Karpas-422 (cell line): ENCODE results near the gene CDK15. TPM values are rescaled to one million over a fixed set of nuclear protein-coding genes. Genes with fewer than 3 reads are reported as not detected.

Experiments
- DNase-seq: peaks from one replicate; pipeline ENCODE4 v3.0.0-alpha.2; 2015
- H2AFZ ChIP-seq: fragments of 200-600 bp; sonication (generic); 2 replicates; pipeline ENCODE4 v1.6.1; 2014; ENCODE audit warnings: antibody characterized with exemption, low read length, mixed read lengths
- H3K27ac ChIP-seq: fragments of 200-600 bp; sonication (generic); 2 replicates; pipeline ENCODE4 v1.5.1; 2014; ENCODE audit warnings: mild to moderate bottlenecking, low read length, moderate library complexity
- H3K27me3 ChIP-seq: fragments of 200-600 bp; sonication (generic); 2 replicates; pipeline ENCODE4 v1.6.1; 2014; ENCODE audit warnings: low read length, mixed read lengths
- H3K36me3 ChIP-seq: fragments of 200-600 bp; sonication (generic); 2 replicates; pipeline ENCODE4 v1.6.1; 2014; ENCODE audit warnings: low read length, mixed read lengths; ENCODE audit not compliant: insufficient read depth
- H3K4me1 ChIP-seq: fragments of 200-600 bp; sonication (generic); 2 replicates; pipeline ENCODE4 v1.6.1; 2014; ENCODE audit warnings: mild to moderate bottlenecking, low read length, mixed read lengths
- H3K4me2 ChIP-seq: fragments of 200-600 bp; sonication (generic); 2 replicates; pipeline ENCODE4 v1.6.1; 2014; ENCODE audit warnings: low read length, low read depth, mild to moderate bottlenecking; ENCODE audit not compliant: poor library complexity, severe bottlenecking
- H3K4me3 ChIP-seq: fragments of 200-600 bp; sonication (generic); 2 replicates; pipeline ENCODE4 v1.5.1; 2014; ENCODE audit warnings: mild to moderate bottlenecking, antibody characterized with exemption, low read length, mixed read lengths
- H3K79me2 ChIP-seq: fragments of 200-600 bp; sonication (generic); 2 replicates; pipeline ENCODE4 v1.6.1; 2014; ENCODE audit warnings: mild to moderate bottlenecking, low read length, mixed read lengths
- H3K9ac ChIP-seq: fragments of 200-600 bp; sonication (generic); 2 replicates; pipeline ENCODE4 v1.6.0; 2014; ENCODE audit warnings: low read length
- H3K9me2 ChIP-seq: fragments of 200-600 bp; sonication (generic), shearing (Covaris generic); replicated peaks from 2 replicates; pipeline ENCODE4 v1.6.0; 2014; ENCODE audit warnings: mild to moderate bottlenecking, low read length, moderate library complexity; ENCODE audit not compliant: insufficient read depth
- H3K9me3 ChIP-seq: fragments of 300-700, 200-600 bp; sonication (generic); 2 replicates; pipeline ENCODE4 v1.6.1; 2014; ENCODE audit warnings: low read length, mixed read lengths
- H4K20me1 ChIP-seq: fragments of 200-600 bp; sonication (generic); 2 replicates; pipeline ENCODE4 v1.6.1; 2014; ENCODE audit warnings: mild to moderate bottlenecking, antibody characterized with exemption, low read length, low read depth; ENCODE audit not compliant: insufficient read depth
- total RNA-seq: library from RNA; depleted of rRNA; stranded (reverse); fragments of >200 nt; shearing (Covaris generic); gene quantifications from 2 replicates; pipeline ENCODE4 v1.2.3, GENCODE V29; 2014; ENCODE audit warnings: low replicate concordance

The CDK15 gene
- total RNA-seq, 1 experiment from 2014 or later, result not detected

- DNase-seq, result no peak
- no peaks in the 10 kb centered on the region for H3K27me3 ChIP-seq
Observed at GRCh38 chr2:201828220-201828619, 21.9 kb downstream of the CDK15 start.

GRCh38 chr2:201830666-201831065, 24.3 kb downstream of the CDK15 start:
- Histone ChIP-seq H4K20me1 (no peaks in the 10 kb centered on the region), H3K9me3 (no peaks in the 10 kb centered on the region), H3K27ac (no peak overlapping the region), H3K4me1 (no peaks in the 10 kb centered on the region), H3K9ac (no peak overlapping the region), H3K9me2 (peaks cover 4% of the 10 kb centered on the region; the same call in 1 of the 2 replicates), H3K27me3 (no peaks in the 10 kb centered on the region), H2AFZ (no peak overlapping the region), H3K4me2 (no peak overlapping the region), H3K79me2 (no peaks in the 10 kb centered on the region), H3K36me3 (no peaks in the 10 kb centered on the region), H3K4me3 (no peak overlapping the region)
- no peak for DNase-seq

More at GRCh38 chr2:201828220-201828619, 21.9 kb downstream of the CDK15 start:
- no peak overlapping the region for H2AFZ ChIP-seq
- no peak overlapping the region for H3K27ac ChIP-seq
- no peak overlapping the region for H3K4me2 ChIP-seq
- H3K36me3 ChIP-seq, result no peaks in the 10 kb centered on the region
- H3K4me1 ChIP-seq, result no peaks in the 10 kb centered on the region
- H3K9ac ChIP-seq, result no peak overlapping the region
- no peak overlapping the region for H3K4me3 ChIP-seq
- no peaks in the 10 kb centered on the region for H3K9me2 ChIP-seq
- no peaks in the 10 kb centered on the region for H3K79me2 ChIP-seq
- no peaks in the 10 kb centered on the region for H4K20me1 ChIP-seq
- no peaks in the 10 kb centered on the region for H3K9me3 ChIP-seq

DNA sequence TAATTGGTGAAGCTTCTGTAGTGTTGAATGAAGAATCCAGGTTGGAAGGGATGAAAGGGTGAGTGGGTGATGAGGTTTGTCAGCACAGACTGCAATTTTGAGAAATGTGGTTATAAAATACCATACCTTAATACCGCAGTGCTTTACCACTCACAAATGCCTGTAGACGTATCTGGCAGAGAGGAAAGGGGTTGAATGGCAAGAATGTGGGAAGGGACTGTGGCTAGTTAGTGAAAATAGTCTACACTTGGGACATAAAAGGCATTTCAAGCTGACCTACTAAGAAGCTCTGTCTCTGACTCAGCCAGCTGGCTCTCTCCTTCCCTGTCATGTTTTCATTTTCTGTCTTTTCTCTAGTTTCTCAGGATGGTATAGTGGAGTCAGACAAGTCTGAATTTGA, 25.1 kb downstream of the CDK15 start:
- DNase-seq, result no peak
- no peaks in the 10 kb centered on the region for H3K36me3 ChIP-seq
- no peaks in the 10 kb centered on the region for H3K27me3 ChIP-seq
- H3K4me1 ChIP-seq, result no peaks in the 10 kb centered on the region
- H3K9ac ChIP-seq, result no peak overlapping the region
- no peaks in the 10 kb centered on the region for H3K9me3 ChIP-seq
- H3K4me3 ChIP-seq, result no peak overlapping the region
- no peak overlapping the region for H3K4me2 ChIP-seq
- H2AFZ ChIP-seq, result no peak overlapping the region
- H3K27ac ChIP-seq, result no peak overlapping the region
- peaks cover 4% of the 10 kb centered on the region; the same call in 1 of the 2 replicates for H3K9me2 ChIP-seq
- H3K79me2 ChIP-seq, result no peaks in the 10 kb centered on the region
- no peaks in the 10 kb centered on the region for H4K20me1 ChIP-seq

- Histone ChIP-seq H3K9me3 (no peaks in the 10 kb centered on the region), H3K4me2 (no peak overlapping the region), H3K79me2 (no peaks in the 10 kb centered on the region), H3K4me3 (no peak overlapping the region), H3K4me1 (no peaks in the 10 kb centered on the region), H3K27ac (no peak overlapping the region), H3K36me3 (no peaks in the 10 kb centered on the region), H3K9me2 (peaks cover 4% of the 10 kb centered on the region; the same call in 1 of the 2 replicates), H4K20me1 (no peaks in the 10 kb centered on the region), H2AFZ (no peak overlapping the region), H3K9ac (no peak overlapping the region), H3K27me3 (no peaks in the 10 kb centered on the region)
- DNase-seq, result no peak
Observed at GRCh38 chr2:201833781-201834180, 27.4 kb downstream of the CDK15 start.

DNA sequence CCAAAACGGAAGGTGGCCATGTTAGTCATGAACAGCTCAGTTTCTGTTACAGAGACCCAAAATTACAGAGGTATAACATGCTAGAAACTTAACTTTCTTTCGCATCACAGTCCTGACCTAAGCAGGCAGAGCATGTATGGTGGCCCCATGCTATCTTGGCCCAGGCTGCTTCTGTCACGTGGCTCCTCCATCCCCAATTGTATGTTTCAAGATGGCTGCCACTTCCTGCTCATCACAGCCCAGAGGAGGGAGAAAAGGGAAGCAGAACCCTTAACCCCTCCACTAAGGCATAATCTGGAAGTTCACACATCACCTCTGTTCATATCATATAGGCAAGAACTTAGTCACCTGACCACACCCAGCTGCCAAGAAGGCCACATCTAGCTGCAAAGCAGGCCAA, 28.7 kb downstream of the CDK15 start:
- Histone ChIP-seq H3K9me3 (no peaks in the 10 kb centered on the region), H3K9ac (no peak overlapping the region), H3K4me1 (no peaks in the 10 kb centered on the region), H3K27me3 (no peaks in the 10 kb centered on the region), H3K4me3 (no peak overlapping the region), H3K36me3 (no peaks in the 10 kb centered on the region), H2AFZ (peak overlapping the region; percentile 35), H3K9me2 (peaks cover 4% of the 10 kb centered on the region; the same call in 1 of the 2 replicates), H3K79me2 (no peaks in the 10 kb centered on the region), H3K27ac (no peak overlapping the region), H4K20me1 (no peaks in the 10 kb centered on the region), H3K4me2 (no peak overlapping the region)
- DNase-seq, result no peak

DNA sequence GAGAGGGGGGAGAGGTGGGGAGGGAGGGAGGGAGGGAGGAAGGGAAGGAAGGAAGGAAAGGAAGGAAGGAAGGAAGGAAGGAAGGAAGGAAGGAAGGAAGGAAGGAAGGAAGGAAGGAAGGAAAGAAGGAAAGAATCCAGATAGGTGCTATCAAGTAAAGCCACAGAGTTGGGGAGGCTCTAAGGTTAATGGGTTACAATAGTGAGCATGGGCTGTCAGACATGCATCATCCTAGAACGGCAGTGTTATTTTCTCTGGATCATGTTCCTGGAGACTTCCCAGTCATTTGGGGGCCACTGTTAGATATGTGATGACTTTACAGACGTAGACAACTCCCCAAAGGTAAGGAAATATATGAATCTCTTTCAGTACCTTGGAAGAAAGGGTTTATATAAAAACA, 31.1 kb downstream of the CDK15 start:
- Histone ChIP-seq H3K9me3 (no peaks in the 10 kb centered on the region), H3K9ac (no peak overlapping the region), H3K27me3 (no peaks in the 10 kb centered on the region), H3K36me3 (no peaks in the 10 kb centered on the region), H3K4me3 (no peak overlapping the region), H3K4me2 (no peak overlapping the region), H3K79me2 (no peaks in the 10 kb centered on the region), H4K20me1 (no peaks in the 10 kb centered on the region), H3K4me1 (no peaks in the 10 kb centered on the region), H2AFZ (no peak overlapping the region), H3K9me2 (peaks cover 4% of the 10 kb centered on the region; the same call in 1 of the 2 replicates), H3K27ac (no peak overlapping the region)
- DNase-seq, result no peak

GRCh38 chr2:201837824-201838431, 31.6 kb downstream of the CDK15 start:
- Histone ChIP-seq H3K27ac (no peak overlapping the region), H3K4me3 (no peak overlapping the region), H3K9me3 (no peaks in the 10 kb centered on the region), H3K27me3 (no peaks in the 10 kb centered on the region), H3K4me1 (no peaks in the 10 kb centered on the region), H3K79me2 (no peaks in the 10 kb centered on the region), H3K9ac (no peak overlapping the region), H3K4me2 (no peak overlapping the region), H4K20me1 (no peaks in the 10 kb centered on the region), H3K36me3 (no peaks in the 10 kb centered on the region), H2AFZ (no peak overlapping the region), H3K9me2 (peaks cover 4% of the 10 kb centered on the region; the same call in 1 of the 2 replicates)
- no peak for DNase-seq

GRCh38 chr2:201839727-201840126, 33.4 kb downstream of the CDK15 start:
- no peak overlapping the region for H3K27ac ChIP-seq
- DNase-seq, result no peak
- H4K20me1 ChIP-seq, result no peaks in the 10 kb centered on the region
- no peak overlapping the region for H3K9ac ChIP-seq
- no peak overlapping the region for H3K4me2 ChIP-seq
- H3K9me3 ChIP-seq, result no peaks in the 10 kb centered on the region
- no peak overlapping the region for H2AFZ ChIP-seq
- no peaks in the 10 kb centered on the region for H3K79me2 ChIP-seq
- no peaks in the 10 kb centered on the region for H3K27me3 ChIP-seq
- peaks cover 4% of the 10 kb centered on the region; the same call in 1 of the 2 replicates for H3K9me2 ChIP-seq
- H3K36me3 ChIP-seq, result no peaks in the 10 kb centered on the region
- no peak overlapping the region for H3K4me3 ChIP-seq
- H3K4me1 ChIP-seq, result no peaks in the 10 kb centered on the region
